Inflammatory macrophage treated with lipopolysaccharide for 1 hour (primary cell): ENCODE measurements around the gene RBM19.
A peak's percentile ranks its signal among the peaks of the same experiment; 100 is the strongest.
"Not testable (repeated sequence)": the region's sequence is repeated elsewhere in the genome, so short reads cannot be mapped to it uniquely, and the experiment has no call there.

Experiments used
- DNase-seq, 2 donors: peaks; one replicate each; pipeline ENCODE4 v3.0.0-alpha.2; 2020 to 2022

RBM19 gene

GRCh38 chr12:113930249-113930648 lies 35.9 kb downstream of the RBM19 start:
- no peak for DNase-seq

- no peak for DNase-seq
Measured at GRCh38 chr12:113929312-113929989, 36.7 kb downstream of the RBM19 start.

GRCh38 chr12:113926788-113927187 lies 39.3 kb downstream of the RBM19 start:
- DNase-seq: no peak

- DNase-seq: no peak
Measured at GRCh38 chr12:113924341-113924740, 41.8 kb downstream of the RBM19 start.

GRCh38 chr12:113923251-113923650 lies 42.9 kb downstream of the RBM19 start:
- no peak for DNase-seq

GRCh38 chr12:113921430-113921829 lies 44.7 kb downstream of the RBM19 start:
- no peak for DNase-seq

GRCh38 chr12:113919791-113920190 lies 46.3 kb downstream of the RBM19 start:
- DNase-seq: no peak

GRCh38 chr12:113918306-113918705 lies 47.8 kb downstream of the RBM19 start:
- no peak for DNase-seq

- DNase-seq: no peak
Measured at GRCh38 chr12:113917393-113917792, 48.7 kb downstream of the RBM19 start.

- no peak for DNase-seq
Measured at GRCh38 chr12:113914806-113915205, 51.3 kb downstream of the RBM19 start.

GRCh38 chr12:113914176-113914575 lies 51.9 kb downstream of the RBM19 start:
- DNase-seq: no peak

- peak; percentile 27 to 73 for DNase-seq
Measured at GRCh38 chr12:113912760-113913329, 53.3 kb downstream of the RBM19 start.

GRCh38 chr12:113911971-113912759 lies 54.0 kb downstream of the RBM19 start:
- DNase-seq: no peak

GRCh38 chr12:113910751-113911272 lies 55.3 kb downstream of the RBM19 start:
- DNase-seq: no peak

GRCh38 chr12:113909776-113910420 lies 56.2 kb downstream of the RBM19 start:
- no peak for DNase-seq

- DNase-seq: no peak
Measured at GRCh38 chr12:113908584-113909100, 57.5 kb downstream of the RBM19 start.

GRCh38 chr12:113907446-113908180 lies 58.5 kb downstream of the RBM19 start:
- no peak for DNase-seq

GRCh38 chr12:113906411-113907200 lies 59.5 kb downstream of the RBM19 start:
- no peak for DNase-seq

GRCh38 chr12:113905829-113906228 lies 60.3 kb downstream of the RBM19 start:
- DNase-seq: no peak

GRCh38 chr12:113903381-113903863 lies 62.7 kb downstream of the RBM19 start:
- DNase-seq: peak; percentile 1 to 36

- not testable (repeated sequence) for DNase-seq
Measured at GRCh38 chr12:113901319-113901718, 64.8 kb downstream of the RBM19 start.
